Body of pancreas (tissue), 4 donors: ENCODE measurements around the gene ZNF17. TPM values are rescaled to one million over a fixed set of nuclear protein-coding genes. Genes with fewer than 3 reads are reported as not detected.

ENCODE experiments used
- ATAC-seq: fragments of 150-250 bp; one replicate; pipeline ENCODE4 v1.9.1; 2016
- DNase-seq, 4 donors: peaks; one replicate each; pipeline ENCODE4 v3.0.0-alpha.2; 2019
- H3K27ac ChIP-seq, 4 donors: fragments of 200-600 bp; sonication (generic); 1 replicate in 3 of 4; 2 replicates in 1 of 4; pipeline versions ENCODE4 v1.5.1 to v1.6.1; 2016 to 2019; ENCODE audit warnings: mild to moderate bottlenecking in 1 of 4, mixed read lengths in 1 of 4, moderate library complexity in 1 of 4
- H3K27me3 ChIP-seq, 2 donors: fragments of 200-600 bp; sonication (generic); one replicate each; pipeline ENCODE4 v1.6.0; 2016; ENCODE audit warnings: mild to moderate bottlenecking in 1 of 2
- H3K36me3 ChIP-seq, 2 donors: fragments of 200-600 bp; sonication (generic); replicated peaks in 1 of 2; 2 replicates each; pipeline ENCODE4 v1.5.1; 2016; ENCODE audit warnings: low read depth in 2 of 2; ENCODE audit not compliant: insufficient read depth in 1 of 2
- H3K4me1 ChIP-seq: fragments of 200-600 bp; sonication (generic); one replicate; pipeline ENCODE4 v1.6.0; 2016
- H3K4me3 ChIP-seq, 2 donors: fragments of 200-600 bp; sonication (generic); 1 replicate in 1 of 2; 2 replicates in 1 of 2; pipeline ENCODE4 v1.5.1; 2016 to 2019
- H3K9me3 ChIP-seq, 3 donors: fragments of 200-600 bp; sonication (generic); 1 replicate in 2 of 3; 2 replicates in 1 of 3; pipeline ENCODE4 v1.5.1; 2016
- CTCF ChIP-seq, 7 experiments: fragments of 450-650 bp in 4 of 7; fragments of 200-600 bp in 3 of 7; sonication (generic) in 3 of 7; IDR thresholded peaks; one replicate each; pipeline ENCODE4 v1.5.1; 2016 to 2019; ENCODE audit warnings: antibody characterized with exemption in 7 of 7
- POLR2A ChIP-seq, 3 donors: fragments of 450-650 bp; IDR thresholded peaks; one replicate each; pipeline ENCODE4 v1.6.1; 2016; ENCODE audit warnings: antibody characterized with exemption in 3 of 3, mild to moderate bottlenecking in 2 of 3
- WGBS, 2 donors: methylation state at CpG; one replicate each; pipeline ENCODE4 v1.1.5; 2017; 5-methylcytosine and 5-hydroxymethylcytosine counted together
- intact Hi-C: fragments of 100-400 bp; cut with DNase I; formaldehyde crosslinking; loops from one replicate; pipeline ENCODE4 v1.15.1; 2023
- total RNA-seq, 2 donors: library from RNA; depleted of rRNA; stranded (reverse); fragments of >200 nt; gene quantifications; one replicate each; pipeline ENCODE4 v1.1.0, GENCODE V29; 2016

Gene ZNF17
- total RNA-seq, 2 donors from 2014 or later, result 3.6 to 9.1 TPM

DNA sequence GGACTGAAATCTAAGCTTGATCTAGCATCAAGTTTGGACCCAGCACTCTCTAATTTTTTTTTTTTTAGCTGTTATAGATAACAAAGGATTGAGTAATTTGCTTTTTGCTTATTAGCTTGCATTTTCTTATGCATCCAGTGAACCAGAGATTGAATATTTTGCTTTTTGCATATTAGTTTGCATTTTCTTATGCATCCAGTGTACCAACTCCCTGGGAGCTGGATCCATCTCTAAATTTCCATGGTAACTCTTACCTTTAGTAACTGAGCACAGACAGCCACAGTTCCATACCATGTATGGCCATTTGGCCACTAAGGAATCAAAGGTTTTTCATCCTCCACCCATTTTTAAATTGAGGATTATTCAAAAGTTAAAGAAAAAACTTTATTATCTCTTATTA is 30.0 kb upstream of the ZNF17 start:
- Histone ChIP-seq H3K27ac (no peak overlapping the region), H3K9me3 (peaks cover 0 to 20% (median 0%) of the 10 kb centered on the region in 3 donors), H3K4me1 (no peaks in the 10 kb centered on the region), H3K27me3 (no peaks in the 10 kb centered on the region), H3K4me3 (no peak overlapping the region), H3K36me3 (peaks cover 0 to 4% of the 10 kb centered on the region in 2 donors)
- DNase-seq (no peak), ATAC-seq (no peak)
- intact Hi-C loops, result no loop called here
- no peak for TF ChIP-seq CTCF (IDR thresholded peaks at IDR 0.05)
- no peak for TF ChIP-seq POLR2A (IDR thresholded peaks at IDR 0.05)

- ATAC-seq (no peak), DNase-seq (no peak)
- no peaks in the 10 kb centered on the region for H3K4me1 ChIP-seq
- TF ChIP-seq CTCF (IDR thresholded peaks at IDR 0.05), result no peak
- 63 to 75% methylated on average over 7 of the region's 7 CpGs for WGBS, 2 donors
- H3K27ac ChIP-seq, result no peak overlapping the region
- intact Hi-C loops, result no loop called here
- H3K4me3 ChIP-seq, result no peak overlapping the region
- no peaks in the 10 kb centered on the region for H3K27me3 ChIP-seq
- peaks cover 0 to 9% (median 0%) of the 10 kb centered on the region in 3 donors for H3K9me3 ChIP-seq
- no peaks in the 10 kb centered on the region for H3K36me3 ChIP-seq
Observed at GRCh38 chr19:57382806-57383488, 28.0 kb upstream of the ZNF17 start.

GRCh38 chr19:57389194-57389729 is 21.7 kb upstream of the ZNF17 start:
- H3K27ac ChIP-seq, result peak overlapping the region; percentile 76 to 87 (median 78)
- 51 to 59% methylated on average over 10 to 11 of the region's 11 CpGs for WGBS, 2 donors
- ATAC-seq, result no peak
- peaks cover 14% of the 10 kb centered on the region for H3K4me1 ChIP-seq
- intact Hi-C loops, result no loop called here
- peak overlapping the region in 1 of 2 donors; percentile 82 for H3K4me3 ChIP-seq
- no peaks in the 10 kb centered on the region for H3K36me3 ChIP-seq
- no peak for DNase-seq
- no peaks in the 10 kb centered on the region for H3K9me3 ChIP-seq
- no peak for TF ChIP-seq POLR2A (IDR thresholded peaks at IDR 0.05)
- no peak for TF ChIP-seq CTCF (IDR thresholded peaks at IDR 0.05)
- H3K27me3 ChIP-seq, result no peaks in the 10 kb centered on the region

- H3K36me3 ChIP-seq, result no peaks in the 10 kb centered on the region
- peak within 1 kb of the TSS; percentile 76 to 87 (median 78) for H3K27ac ChIP-seq
- intact Hi-C loops, result no loop called here
- TF ChIP-seq CTCF (IDR thresholded peaks at IDR 0.05) (peak in 4 of 7 experiments; percentile 35 to 58 (median 50)), POLR2A (IDR thresholded peaks at IDR 0.05) (peak in 2 of 3 donors; percentile 58 to 69)
- peak; percentile 92 to 97 (median 94) for DNase-seq
- peaks cover 14% of the 10 kb centered on the region for H3K4me1 ChIP-seq
- no peaks in the 10 kb centered on the region for H3K9me3 ChIP-seq
- no peaks in the 10 kb centered on the region for H3K27me3 ChIP-seq
- ATAC-seq, result peak; percentile 97
- peak within 1 kb of the TSS; percentile 58 to 82 for H3K4me3 ChIP-seq
- WGBS, 2 donors, result 1 to 2% methylated on average over 12 to 50 of the region's 50 CpGs
Observed at GRCh38 chr19:57389730-57390598, 21.0 kb upstream of the ZNF17 start, which contains the start of gene ZNF548. Gene ZNF548, plus strand, starts transcription at chr19:57389854. Its CDS starts 246 bp downstream, at chr19:57390100.
